HEK293T (cell line): ENCODE results near the gene MACIR.

ENCODE experiments used
- BHLHE40 ChIP-seq: fragments of 450-650 bp; IDR thresholded peaks from 2 replicates; pipeline ENCODE4 v1.6.1; 2016; ENCODE audit warnings: mild to moderate bottlenecking, moderate library complexity, borderline replicate concordance
- ELF4 ChIP-seq: fragments of 450-650 bp; IDR thresholded peaks from 2 replicates; pipeline ENCODE4 v1.6.1; 2017; ENCODE audit warnings: antibody characterized with exemption
- FOXM1 ChIP-seq: fragments of 450-650 bp; IDR thresholded peaks from 2 replicates; pipeline ENCODE4 v1.6.1; 2017; ENCODE audit warnings: mild to moderate bottlenecking, borderline replicate concordance
- SP1 ChIP-seq: fragments of 450-650 bp; IDR thresholded peaks from 2 replicates; pipeline ENCODE4 v1.6.1; 2017
- TARDBP ChIP-seq: fragments of 450-650 bp; IDR thresholded peaks from 2 replicates; pipeline ENCODE4 v1.6.1; 2016
- TF ChIP-seq, protein P1 (sequence below): fragments of 450-650 bp; IDR thresholded peaks from 2 replicates; pipeline ENCODE4 v1.6.1; 2016

DNA sequence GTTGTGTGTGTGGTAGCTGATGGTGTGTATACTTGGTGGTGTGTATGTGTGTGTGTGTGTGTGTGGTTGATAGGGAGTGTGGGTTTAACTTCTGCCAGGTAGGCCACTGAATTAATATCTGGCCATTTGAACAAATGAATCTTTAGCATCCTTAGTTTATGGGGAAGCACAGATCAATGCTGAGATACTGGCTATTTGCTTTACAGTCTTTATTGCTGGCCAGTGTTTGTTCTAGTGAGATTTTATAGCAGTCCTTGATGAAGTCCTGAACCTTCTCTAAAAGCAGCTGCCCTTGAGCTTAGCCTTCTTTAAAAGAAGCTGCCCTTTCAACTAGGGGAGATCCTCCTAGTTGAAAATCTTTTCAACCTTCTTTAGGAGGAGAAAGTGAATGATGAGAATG is 69.3 kb downstream of the MACIR start:
- TF ChIP-seq SP1 (no peak), ELF4 (no peak), BHLHE40 (no peak), FOXM1 (no peak), TARDBP (no peak)
- TF ChIP-seq, protein P1, sequence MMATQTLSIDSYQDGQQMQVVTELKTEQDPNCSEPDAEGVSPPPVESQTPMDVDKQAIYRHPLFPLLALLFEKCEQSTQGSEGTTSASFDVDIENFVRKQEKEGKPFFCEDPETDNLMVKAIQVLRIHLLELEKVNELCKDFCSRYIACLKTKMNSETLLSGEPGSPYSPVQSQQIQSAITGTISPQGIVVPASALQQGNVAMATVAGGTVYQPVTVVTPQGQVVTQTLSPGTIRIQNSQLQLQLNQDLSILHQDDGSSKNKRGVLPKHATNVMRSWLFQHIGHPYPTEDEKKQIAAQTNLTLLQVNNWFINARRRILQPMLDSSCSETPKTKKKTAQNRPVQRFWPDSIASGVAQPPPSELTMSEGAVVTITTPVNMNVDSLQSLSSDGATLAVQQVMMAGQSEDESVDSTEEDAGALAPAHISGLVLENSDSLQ, result no peak
